ENCODE results near the gene AVL9.

The AVL9 gene

DNA sequence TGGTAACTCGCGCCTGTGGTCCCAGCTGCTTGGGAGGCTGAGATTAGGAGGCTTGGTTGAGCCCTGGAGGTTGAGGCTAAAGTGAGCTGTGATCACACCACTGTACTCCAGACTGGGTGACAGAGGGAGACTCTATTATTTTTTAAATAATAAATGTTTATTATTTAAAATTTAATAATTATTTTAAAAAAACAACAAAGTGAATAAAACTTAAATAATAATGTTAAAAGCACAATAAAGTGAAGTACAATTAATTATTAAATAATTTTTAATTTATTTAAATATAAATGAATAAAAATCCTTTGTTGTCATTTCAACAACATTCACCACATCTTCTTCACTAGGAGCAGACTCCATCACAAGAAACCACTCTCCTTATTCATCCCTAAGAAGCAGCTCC is 64.8 kb downstream of the AVL9 start:
- Histone ChIP-seq H3K27me3 (ENCODE audit: control insufficient read depth, insufficient read depth, low read length, poor library complexity, severe bottlenecking) (no peaks in the 10 kb centered on the region), H3K4me3 (ENCODE audit: insufficient read depth, low read depth, low read length) (no peak overlapping the region), H3K36me3 (ENCODE audit: control insufficient read depth, insufficient read depth, low read length) (peaks cover 9% of the 10 kb centered on the region), H3K27ac (ENCODE audit: insufficient read depth, low read depth, low read length, poor library complexity, severe bottlenecking) (no peak overlapping the region), H3K9me3 (ENCODE audit: control insufficient read depth, low read length) (no peaks in the 10 kb centered on the region), H3K4me1 (ENCODE audit: control insufficient read depth, insufficient read depth, low read length) (no peaks in the 10 kb centered on the region)
- 84 to 97% methylated on average over 2 of the region's 2 CpGs for whole genome bisulfite sequencing, 2 experiments

DNA sequence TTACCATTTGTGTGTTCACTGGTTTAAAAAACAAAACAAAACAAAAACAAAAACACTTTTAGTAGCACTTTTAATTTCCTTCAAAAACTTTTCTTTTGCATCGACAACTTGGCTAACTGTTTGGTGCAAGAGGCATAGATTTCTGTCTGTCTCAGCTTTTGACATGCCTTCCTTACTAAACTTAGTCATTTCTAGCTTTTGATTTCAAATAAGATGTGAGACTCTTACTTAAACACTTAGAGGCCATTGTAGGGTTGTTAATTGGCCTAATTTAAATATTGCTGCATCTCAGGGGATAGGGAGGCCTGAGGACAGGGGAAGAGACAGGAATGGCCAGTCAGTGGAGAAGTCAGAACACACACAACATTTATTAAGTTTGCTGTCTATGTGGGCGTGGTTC is 66.3 kb downstream of the AVL9 start:
- Histone ChIP-seq H3K9me3 (ENCODE audit: control insufficient read depth, low read length) (no peaks in the 10 kb centered on the region), H3K27ac (ENCODE audit: insufficient read depth, low read depth, low read length, poor library complexity, severe bottlenecking) (no peak overlapping the region), H3K36me3 (ENCODE audit: control insufficient read depth, insufficient read depth, low read length) (peaks cover 9% of the 10 kb centered on the region), H3K4me3 (ENCODE audit: insufficient read depth, low read depth, low read length) (no peak overlapping the region), H3K27me3 (ENCODE audit: control insufficient read depth, insufficient read depth, low read length, poor library complexity, severe bottlenecking) (no peaks in the 10 kb centered on the region), H3K4me1 (ENCODE audit: control insufficient read depth, insufficient read depth, low read length) (no peaks in the 10 kb centered on the region)
- WGBS, 2 experiments = 84 to 100% methylated on average over 2 of the region's 2 CpGs

DNA sequence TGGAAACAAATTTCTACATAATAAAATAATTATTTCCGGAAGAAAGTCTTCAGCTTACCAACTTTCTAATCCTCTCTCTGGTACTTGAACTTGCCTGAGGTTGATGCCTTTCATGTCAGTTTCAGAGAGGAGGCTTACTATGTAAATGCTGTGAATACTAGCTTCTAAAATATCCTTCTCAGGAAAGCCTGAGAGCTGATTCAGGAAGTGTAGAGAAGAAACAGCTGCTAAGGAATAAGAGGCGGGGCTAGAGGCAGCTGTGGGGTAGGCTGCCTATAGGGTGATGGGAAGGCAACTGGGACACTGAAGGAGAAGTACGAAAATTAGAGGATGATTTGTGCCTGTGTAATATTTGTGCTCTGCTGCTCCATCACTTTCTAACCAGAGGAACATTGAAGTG is 69.3 kb downstream of the AVL9 start:
- Histone ChIP-seq H3K4me3 (ENCODE audit: insufficient read depth, low read depth, low read length) (no peak overlapping the region), H3K4me1 (ENCODE audit: control insufficient read depth, insufficient read depth, low read length) (no peaks in the 10 kb centered on the region), H3K27ac (ENCODE audit: insufficient read depth, low read depth, low read length, poor library complexity, severe bottlenecking) (no peak overlapping the region), H3K36me3 (ENCODE audit: control insufficient read depth, insufficient read depth, low read length) (peaks cover 3% of the 10 kb centered on the region), H3K9me3 (ENCODE audit: control insufficient read depth, low read length) (no peaks in the 10 kb centered on the region), H3K27me3 (ENCODE audit: control insufficient read depth, insufficient read depth, low read length, poor library complexity, severe bottlenecking) (no peaks in the 10 kb centered on the region)
- WGBS, 2 experiments = 83 to 92% methylated on average over 1 to 2 of the region's 3 CpGs

DNA sequence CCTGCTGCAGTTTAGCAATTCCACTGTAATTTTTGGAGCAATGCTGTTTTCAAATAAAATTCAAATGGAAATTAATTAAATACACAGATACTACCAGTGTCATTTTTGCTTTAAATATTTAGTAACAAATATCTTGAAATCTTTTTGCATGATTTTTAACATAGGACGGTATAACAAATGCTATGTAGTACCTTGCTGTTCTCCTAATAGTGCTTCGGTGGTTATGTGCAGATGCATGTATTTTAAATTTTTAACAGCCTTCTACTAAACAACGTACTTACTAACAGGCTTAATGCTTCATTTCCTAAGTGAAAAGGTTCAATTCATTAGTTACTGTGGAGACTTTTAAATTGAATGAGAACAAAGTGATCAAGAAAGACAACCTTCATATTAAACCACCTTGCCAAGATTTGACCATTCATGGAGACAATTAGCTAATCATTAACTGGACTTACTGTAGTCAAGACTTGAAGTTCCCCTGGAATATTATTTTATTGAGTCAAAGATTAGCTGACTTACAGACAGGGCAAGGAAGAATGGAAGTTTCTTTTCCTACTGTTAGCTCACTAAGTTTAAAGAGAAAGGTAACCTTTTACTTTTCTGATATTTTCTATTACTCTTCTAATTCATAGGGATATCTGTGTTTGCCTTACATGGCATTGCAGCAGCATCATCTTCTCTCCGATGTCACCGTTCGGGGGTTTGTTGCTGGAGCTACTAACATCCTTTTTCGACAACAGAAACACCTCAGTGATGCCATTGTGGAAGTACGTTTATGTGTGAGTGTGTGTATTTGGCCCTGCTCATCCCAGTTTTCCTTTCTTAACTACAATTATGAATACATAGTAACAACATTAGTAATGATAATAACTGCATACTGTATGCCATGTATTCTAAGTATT is 74.3 kb downstream of the AVL9 start:
- H3K36me3 ChIP-seq (ENCODE audit: control insufficient read depth, insufficient read depth, low read length) = peaks cover 10% of the 10 kb centered on the region
- H3K27ac ChIP-seq (ENCODE audit: insufficient read depth, low read depth, low read length, poor library complexity, severe bottlenecking) = no peak overlapping the region
- 93% methylated on average over 6 of the region's 8 CpGs for WGBS, 2 experiments
- H3K4me3 ChIP-seq (ENCODE audit: insufficient read depth, low read depth, low read length) = no peak overlapping the region
- H3K4me1 ChIP-seq (ENCODE audit: control insufficient read depth, insufficient read depth, low read length) = no peaks in the 10 kb centered on the region
- no peaks in the 10 kb centered on the region for H3K9me3 ChIP-seq (ENCODE audit: control insufficient read depth, low read length)
- no peaks in the 10 kb centered on the region for H3K27me3 ChIP-seq (ENCODE audit: control insufficient read depth, insufficient read depth, low read length, poor library complexity, severe bottlenecking)

DNA sequence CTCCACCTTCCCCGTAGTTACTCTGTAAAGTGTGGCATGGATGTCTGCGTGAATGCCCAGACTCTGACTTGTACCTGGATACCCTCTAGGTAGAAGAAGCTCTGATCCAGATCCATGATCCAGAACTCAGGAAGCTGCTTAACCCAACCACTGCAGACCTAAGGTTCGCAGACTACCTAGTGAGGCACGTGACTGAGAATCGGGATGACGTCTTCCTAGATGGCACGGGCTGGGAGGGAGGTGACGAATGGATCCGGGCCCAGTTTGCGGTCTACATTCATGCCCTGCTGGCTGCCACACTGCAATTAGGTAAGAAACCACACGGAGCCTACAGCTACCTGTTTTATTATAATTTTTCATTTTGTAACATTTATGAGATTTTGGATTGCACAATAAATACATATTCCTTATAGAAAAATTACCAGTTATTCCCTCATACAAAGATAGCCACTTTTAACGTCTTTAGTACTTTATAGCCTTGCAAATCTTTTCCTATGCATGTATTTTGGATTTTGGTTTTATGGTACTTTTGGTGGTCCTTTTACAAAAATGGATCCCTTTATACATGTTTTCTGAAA is 77.9 kb downstream of the AVL9 start:
- Histone ChIP-seq H3K9me3 (ENCODE audit: control insufficient read depth, low read length) (no peaks in the 10 kb centered on the region), H3K36me3 (ENCODE audit: control insufficient read depth, insufficient read depth, low read length) (peaks cover 18% of the 10 kb centered on the region), H3K4me1 (ENCODE audit: control insufficient read depth, insufficient read depth, low read length) (no peaks in the 10 kb centered on the region), H3K4me3 (ENCODE audit: insufficient read depth, low read depth, low read length) (no peak overlapping the region), H3K27me3 (ENCODE audit: control insufficient read depth, insufficient read depth, low read length, poor library complexity, severe bottlenecking) (no peaks in the 10 kb centered on the region), H3K27ac (ENCODE audit: insufficient read depth, low read depth, low read length, poor library complexity, severe bottlenecking) (no peak overlapping the region)
- 96 to 97% methylated on average over 10 to 12 of the region's 12 CpGs for WGBS, 2 experiments

DNA sequence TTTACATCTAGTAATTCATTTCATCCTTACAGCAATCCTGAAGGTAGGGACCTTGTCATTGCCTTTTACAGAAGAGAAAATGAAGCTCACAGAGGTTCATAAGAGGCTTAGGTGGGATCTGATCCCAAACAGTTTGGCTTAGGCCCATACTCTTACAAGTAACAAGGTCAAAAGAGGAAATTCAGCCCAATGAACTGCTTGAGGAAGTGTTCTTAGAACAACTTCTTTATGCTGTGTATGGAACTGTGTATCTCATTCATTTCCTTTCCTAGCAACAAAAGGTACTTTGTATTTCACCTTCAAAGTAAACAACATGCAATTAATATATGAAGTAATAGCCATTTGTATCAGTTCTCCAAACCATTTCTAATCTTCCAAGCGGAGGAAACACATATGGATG is 79.3 kb downstream of the AVL9 start:
- 94 to 100% methylated on average over 1 of the region's 1 CpG for WGBS, 2 experiments
- H3K9me3 ChIP-seq (ENCODE audit: control insufficient read depth, low read length) = no peaks in the 10 kb centered on the region
- peaks cover 18% of the 10 kb centered on the region for H3K36me3 ChIP-seq (ENCODE audit: control insufficient read depth, insufficient read depth, low read length)
- no peaks in the 10 kb centered on the region for H3K27me3 ChIP-seq (ENCODE audit: control insufficient read depth, insufficient read depth, low read length, poor library complexity, severe bottlenecking)
- no peak overlapping the region for H3K27ac ChIP-seq (ENCODE audit: insufficient read depth, low read depth, low read length, poor library complexity, severe bottlenecking)
- no peak overlapping the region for H3K4me3 ChIP-seq (ENCODE audit: insufficient read depth, low read depth, low read length)
- no peaks in the 10 kb centered on the region for H3K4me1 ChIP-seq (ENCODE audit: control insufficient read depth, insufficient read depth, low read length)

DNA sequence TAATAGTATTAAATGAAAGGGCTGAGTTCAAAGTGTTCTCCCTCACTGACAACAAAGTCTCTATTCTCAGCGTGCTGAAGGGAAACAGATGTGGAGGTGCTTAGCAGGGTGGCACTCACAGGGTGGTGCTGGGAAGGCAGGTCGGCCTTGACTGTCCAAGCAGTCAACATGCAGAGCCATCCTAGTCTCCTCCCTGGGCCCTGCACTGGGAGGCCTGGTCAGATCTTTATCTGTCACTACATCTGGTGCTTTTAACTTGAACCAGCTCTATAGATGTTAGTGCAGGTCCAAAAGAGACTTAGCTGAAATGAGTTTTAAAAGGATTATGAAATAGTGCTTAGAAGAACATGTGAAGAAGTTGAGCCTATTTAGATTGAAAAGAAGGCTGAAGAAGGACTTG is 82.1 kb downstream of the AVL9 start:
- Histone ChIP-seq H3K27me3 (ENCODE audit: control insufficient read depth, insufficient read depth, low read length, poor library complexity, severe bottlenecking) (no peaks in the 10 kb centered on the region), H3K36me3 (ENCODE audit: control insufficient read depth, insufficient read depth, low read length) (peaks cover 23% of the 10 kb centered on the region), H3K4me3 (ENCODE audit: insufficient read depth, low read depth, low read length) (no peak overlapping the region), H3K27ac (ENCODE audit: insufficient read depth, low read depth, low read length, poor library complexity, severe bottlenecking) (no peak overlapping the region), H3K9me3 (ENCODE audit: control insufficient read depth, low read length) (no peaks in the 10 kb centered on the region), H3K4me1 (ENCODE audit: control insufficient read depth, insufficient read depth, low read length) (no peaks in the 10 kb centered on the region)
- 95 to 97% methylated on average over 2 of the region's 2 CpGs for WGBS, 2 experiments

DNA sequence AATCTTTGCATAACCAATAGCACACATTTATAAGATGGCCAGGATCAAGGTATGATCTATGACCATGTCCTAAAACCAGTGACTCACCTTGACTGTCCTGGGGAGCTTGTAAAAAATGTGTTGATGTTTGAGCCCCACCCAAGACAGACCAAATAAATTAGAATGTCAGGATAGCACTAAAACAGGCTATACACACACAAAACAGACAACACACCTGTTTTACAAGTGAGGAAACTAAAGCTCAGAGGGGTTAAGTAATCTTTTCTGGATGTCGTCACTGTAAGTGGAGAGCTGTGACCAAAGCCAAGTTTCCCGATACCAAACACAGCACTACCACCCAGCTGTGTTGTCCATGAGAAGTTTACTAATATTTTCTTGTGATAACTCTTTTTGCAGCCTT is 84.5 kb downstream of the AVL9 start:
- no peak overlapping the region for H3K4me3 ChIP-seq (ENCODE audit: insufficient read depth, low read depth, low read length)
- H3K9me3 ChIP-seq (ENCODE audit: control insufficient read depth, low read length) = no peaks in the 10 kb centered on the region
- 100% methylated on average over 2 of the region's 2 CpGs for WGBS, 2 experiments
- H3K4me1 ChIP-seq (ENCODE audit: control insufficient read depth, insufficient read depth, low read length) = no peaks in the 10 kb centered on the region
- no peaks in the 10 kb centered on the region for H3K27me3 ChIP-seq (ENCODE audit: control insufficient read depth, insufficient read depth, low read length, poor library complexity, severe bottlenecking)
- peaks cover 23% of the 10 kb centered on the region for H3K36me3 ChIP-seq (ENCODE audit: control insufficient read depth, insufficient read depth, low read length)
- no peak overlapping the region for H3K27ac ChIP-seq (ENCODE audit: insufficient read depth, low read depth, low read length, poor library complexity, severe bottlenecking)

DNA sequence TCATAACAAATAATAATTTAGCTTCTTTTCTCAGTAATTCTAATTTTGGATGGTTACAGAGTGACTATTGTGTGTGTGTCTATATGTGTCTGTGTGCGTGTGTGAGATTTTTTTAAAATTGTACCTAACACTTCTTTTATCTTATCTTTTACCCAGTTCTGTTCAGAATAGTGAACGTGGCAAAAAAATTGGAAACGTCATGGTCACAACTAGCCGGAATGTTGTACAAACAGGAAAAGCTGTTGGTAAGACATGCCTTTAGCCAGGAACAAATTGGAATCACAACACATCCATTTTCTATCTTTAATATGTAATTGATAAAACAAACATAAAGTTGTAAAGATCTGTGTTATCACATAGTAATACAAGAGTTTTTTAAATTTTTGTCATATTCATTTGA is 85.4 kb downstream of the AVL9 start:
- peaks cover 22% of the 10 kb centered on the region for H3K36me3 ChIP-seq (ENCODE audit: control insufficient read depth, insufficient read depth, low read length)
- H3K9me3 ChIP-seq (ENCODE audit: control insufficient read depth, low read length) = no peaks in the 10 kb centered on the region
- H3K27ac ChIP-seq (ENCODE audit: insufficient read depth, low read depth, low read length, poor library complexity, severe bottlenecking) = no peak overlapping the region
- no peaks in the 10 kb centered on the region for H3K4me1 ChIP-seq (ENCODE audit: control insufficient read depth, insufficient read depth, low read length)
- H3K27me3 ChIP-seq (ENCODE audit: control insufficient read depth, insufficient read depth, low read length, poor library complexity, severe bottlenecking) = no peaks in the 10 kb centered on the region
- H3K4me3 ChIP-seq (ENCODE audit: insufficient read depth, low read depth, low read length) = no peak overlapping the region
- 96 to 100% methylated on average over 3 to 4 of the region's 4 CpGs for WGBS, 2 experiments

DNA sequence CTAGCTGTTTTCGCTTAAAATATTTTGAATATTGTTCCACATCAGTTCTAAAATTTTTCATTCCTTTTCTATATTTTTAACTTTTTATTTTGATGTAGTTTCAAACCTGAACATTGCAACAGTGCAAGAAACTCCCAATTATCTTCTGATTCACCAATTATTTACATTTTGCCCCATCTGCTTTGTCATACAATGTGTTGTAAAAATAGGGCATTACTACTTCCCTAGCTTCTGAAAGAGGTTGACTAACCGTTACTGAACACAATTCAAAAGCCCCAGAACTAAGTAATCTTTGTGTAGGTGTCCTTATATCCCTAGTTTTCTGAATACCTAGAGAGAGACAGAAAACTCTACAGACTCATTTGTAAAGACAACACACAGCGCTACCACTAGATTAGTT is 86.7 kb downstream of the AVL9 start:
- Histone ChIP-seq H3K4me1 (ENCODE audit: control insufficient read depth, insufficient read depth, low read length) (no peaks in the 10 kb centered on the region), H3K9me3 (ENCODE audit: control insufficient read depth, low read length) (no peaks in the 10 kb centered on the region), H3K27ac (ENCODE audit: insufficient read depth, low read depth, low read length, poor library complexity, severe bottlenecking) (no peak overlapping the region), H3K27me3 (ENCODE audit: control insufficient read depth, insufficient read depth, low read length, poor library complexity, severe bottlenecking) (no peaks in the 10 kb centered on the region), H3K4me3 (ENCODE audit: insufficient read depth, low read depth, low read length) (no peak overlapping the region), H3K36me3 (ENCODE audit: control insufficient read depth, insufficient read depth, low read length) (peaks cover 22% of the 10 kb centered on the region)
- 90 to 92% methylated on average over 2 to 3 of the region's 3 CpGs for WGBS, 2 experiments
